Mesothelial cell of epicardium (in vitro differentiated cells): Measurements from ENCODE around the gene ITGB6. TPM values are rescaled to one million over a fixed set of nuclear protein-coding genes. Genes with fewer than 3 reads are reported as not detected.

ENCODE experiments used
- DNase-seq, 2 experiments: peaks; one replicate each; pipeline ENCODE4 v3.0.0; 2021; ENCODE audit warnings: low spot score in 2 of 2; ENCODE audit not compliant: unreplicated experiment in 2 of 2
- H3K27ac Mint-ChIP-seq: 2 replicates; pipeline ENCODE4 v1.8.0; 2021; ENCODE audit warnings: mixed read lengths
- H3K27me3 Mint-ChIP-seq: 2 replicates; pipeline ENCODE4 v1.8.0; 2021; ENCODE audit warnings: low read depth, mixed read lengths
- H3K36me3 Mint-ChIP-seq: 2 replicates; pipeline ENCODE4 v1.8.0; 2021; ENCODE audit warnings: mixed read lengths
- H3K4me1 Mint-ChIP-seq: 2 replicates; pipeline ENCODE4 v1.8.0; 2021; ENCODE audit warnings: mixed read lengths
- H3K4me3 Mint-ChIP-seq: 2 replicates; pipeline ENCODE4 v1.8.0; 2021; ENCODE audit warnings: mild to moderate bottlenecking, moderate library complexity, mixed read lengths
- H3K9me3 Mint-ChIP-seq: 2 replicates; pipeline ENCODE4 v1.8.0; 2021; ENCODE audit warnings: mixed read lengths
- total RNA-seq: library from RNA; stranded (reverse); gene quantifications from 3 replicates; pipeline ENCODE4 v1.2.1, GENCODE V29; 2021
- TF ChIP-seq, protein P1 (sequence below): fragments of 200-600 bp; sonication (generic); IDR thresholded peaks from one replicate; pipeline ENCODE4 v1.5.0; 2021; ENCODE audit warnings: antibody characterized with exemption; ENCODE audit not compliant: unreplicated experiment

ITGB6 gene
- total RNA-seq, 1 donor from 2014 or later, result 14.3 TPM

DNA sequence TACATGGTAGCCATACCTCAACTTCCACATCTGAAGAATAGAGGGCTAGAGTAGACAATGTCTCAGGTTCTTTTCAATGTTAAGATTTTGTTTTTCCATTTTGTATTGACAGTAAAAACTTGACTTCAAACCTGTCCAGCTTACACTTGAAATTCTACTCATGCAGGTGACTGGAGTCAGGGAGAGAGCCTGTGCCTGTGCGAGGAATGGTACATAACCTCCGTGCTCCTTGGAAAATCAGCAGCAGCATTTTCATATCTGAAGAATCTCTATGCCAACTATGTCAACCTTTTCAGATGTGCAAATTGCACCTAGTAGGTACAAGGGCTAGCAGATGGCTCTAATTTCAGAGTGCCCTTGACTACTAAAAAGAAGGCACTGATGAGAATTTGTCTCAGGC lies 139.8 kb downstream of the ITGB6 start:
- Mint-ChIP-seq H3K27ac (no peak overlapping the region), H3K4me1 (peaks cover 21% of the 10 kb centered on the region), H3K36me3 (no peaks in the 10 kb centered on the region), H3K27me3 (no peaks in the 10 kb centered on the region), H3K9me3 (no peaks in the 10 kb centered on the region), H3K4me3 (no peak overlapping the region)
- TF ChIP-seq, protein P1, sequence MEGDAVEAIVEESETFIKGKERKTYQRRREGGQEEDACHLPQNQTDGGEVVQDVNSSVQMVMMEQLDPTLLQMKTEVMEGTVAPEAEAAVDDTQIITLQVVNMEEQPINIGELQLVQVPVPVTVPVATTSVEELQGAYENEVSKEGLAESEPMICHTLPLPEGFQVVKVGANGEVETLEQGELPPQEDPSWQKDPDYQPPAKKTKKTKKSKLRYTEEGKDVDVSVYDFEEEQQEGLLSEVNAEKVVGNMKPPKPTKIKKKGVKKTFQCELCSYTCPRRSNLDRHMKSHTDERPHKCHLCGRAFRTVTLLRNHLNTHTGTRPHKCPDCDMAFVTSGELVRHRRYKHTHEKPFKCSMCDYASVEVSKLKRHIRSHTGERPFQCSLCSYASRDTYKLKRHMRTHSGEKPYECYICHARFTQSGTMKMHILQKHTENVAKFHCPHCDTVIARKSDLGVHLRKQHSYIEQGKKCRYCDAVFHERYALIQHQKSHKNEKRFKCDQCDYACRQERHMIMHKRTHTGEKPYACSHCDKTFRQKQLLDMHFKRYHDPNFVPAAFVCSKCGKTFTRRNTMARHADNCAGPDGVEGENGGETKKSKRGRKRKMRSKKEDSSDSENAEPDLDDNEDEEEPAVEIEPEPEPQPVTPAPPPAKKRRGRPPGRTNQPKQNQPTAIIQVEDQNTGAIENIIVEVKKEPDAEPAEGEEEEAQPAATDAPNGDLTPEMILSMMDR, result no peak
- no peak for DNase-seq

DNA sequence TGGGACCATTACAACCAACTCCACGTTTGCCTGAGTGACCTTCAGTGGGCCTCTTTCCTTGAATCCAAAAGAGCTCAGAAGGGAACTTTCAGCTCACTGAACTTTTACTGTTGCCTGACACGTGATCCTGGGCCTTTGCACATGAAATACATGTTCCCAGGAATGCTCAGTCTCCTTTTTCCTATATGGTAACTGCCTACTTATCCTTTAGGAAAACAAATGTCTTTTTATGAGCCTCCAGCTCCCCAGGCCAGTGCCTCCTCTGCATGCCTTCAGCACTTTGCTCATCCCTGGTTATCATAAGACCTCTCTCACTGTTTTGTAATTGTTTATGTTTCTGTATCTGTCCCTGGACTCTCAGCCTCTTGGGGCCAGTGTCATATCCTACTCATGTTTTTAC lies 142.7 kb downstream of the ITGB6 start:
- H3K27ac Mint-ChIP-seq, result no peak overlapping the region
- H3K9me3 Mint-ChIP-seq, result no peaks in the 10 kb centered on the region
- peaks cover 26% of the 10 kb centered on the region for H3K4me1 Mint-ChIP-seq
- H3K27me3 Mint-ChIP-seq, result no peaks in the 10 kb centered on the region
- TF ChIP-seq, protein P1, result no peak
- no peak overlapping the region for H3K4me3 Mint-ChIP-seq
- DNase-seq, result no peak
- no peaks in the 10 kb centered on the region for H3K36me3 Mint-ChIP-seq

DNA sequence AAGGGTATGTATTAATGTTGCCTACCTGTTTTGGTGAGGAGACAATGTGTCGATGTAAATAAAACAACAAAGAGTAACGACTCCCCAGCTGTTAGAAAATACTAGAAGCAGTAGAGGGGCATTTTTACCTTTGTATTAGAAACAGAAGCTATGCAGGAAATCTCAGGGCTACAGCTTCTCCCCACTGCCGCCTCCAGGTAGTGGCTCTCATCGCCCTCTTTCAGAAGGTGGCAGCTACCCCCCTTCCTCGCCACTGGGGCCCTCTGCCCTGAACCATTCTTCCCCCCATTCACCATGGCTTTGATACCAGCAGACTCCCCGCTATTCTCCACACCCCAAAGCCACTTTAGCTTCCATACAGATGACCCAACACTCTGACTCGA lies 144.4 kb downstream of the ITGB6 start:
- peaks cover 40% of the 10 kb centered on the region for H3K4me1 Mint-ChIP-seq
- TF ChIP-seq, protein P1, result no peak

DNA sequence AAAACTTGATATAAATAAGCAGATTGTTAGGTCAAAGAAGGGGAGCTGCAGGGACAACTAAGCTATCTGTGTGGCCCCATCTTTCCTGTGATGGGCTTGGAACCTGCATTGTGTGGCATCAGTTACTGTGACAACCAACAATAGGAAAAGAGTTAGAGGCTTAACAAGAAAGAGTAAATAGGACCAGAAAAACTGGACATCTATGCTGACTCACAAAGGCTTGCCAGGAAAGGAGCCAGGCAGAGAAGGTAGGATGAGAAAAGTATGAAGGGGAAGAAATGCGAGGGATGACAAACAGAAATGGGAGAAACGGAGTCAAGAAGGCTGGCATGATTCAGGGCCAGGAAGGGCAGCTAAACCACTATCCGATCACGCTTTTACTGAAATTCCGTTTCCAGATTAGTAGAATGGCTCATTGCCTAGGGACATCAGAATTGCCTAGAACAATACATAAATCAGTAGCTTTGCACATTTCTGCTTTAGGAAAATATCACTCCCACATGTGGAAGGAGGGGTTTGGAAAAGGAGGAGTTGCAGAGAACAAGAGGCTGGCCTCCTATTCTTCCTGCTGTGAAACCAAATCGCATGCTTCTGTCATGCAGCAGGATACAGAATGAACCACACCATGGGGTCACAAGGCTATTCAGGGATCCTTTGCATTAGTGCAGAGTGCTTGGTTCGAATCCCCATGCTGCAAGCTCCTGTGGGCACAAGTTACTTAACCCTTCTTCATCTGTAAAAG lies 144.9 kb downstream of the ITGB6 start:
- Mint-ChIP-seq H3K36me3 (no peaks in the 10 kb centered on the region), H3K4me1 (peaks cover 40% of the 10 kb centered on the region), H3K4me3 (no peak overlapping the region), H3K27me3 (no peaks in the 10 kb centered on the region), H3K27ac (peak overlapping the region; percentile 66), H3K9me3 (no peaks in the 10 kb centered on the region)
- TF ChIP-seq, protein P1, result no peak
- DNase-seq, result no peak

More for the DNA sequence above, 144.4 kb downstream of the ITGB6 start:
- no peaks in the 10 kb centered on the region for H3K36me3 Mint-ChIP-seq
- H3K4me3 Mint-ChIP-seq, result no peak overlapping the region
- peak overlapping the region; percentile 66 for H3K27ac Mint-ChIP-seq
- H3K9me3 Mint-ChIP-seq, result no peaks in the 10 kb centered on the region
- DNase-seq, result no peak
- no peaks in the 10 kb centered on the region for H3K27me3 Mint-ChIP-seq

DNA sequence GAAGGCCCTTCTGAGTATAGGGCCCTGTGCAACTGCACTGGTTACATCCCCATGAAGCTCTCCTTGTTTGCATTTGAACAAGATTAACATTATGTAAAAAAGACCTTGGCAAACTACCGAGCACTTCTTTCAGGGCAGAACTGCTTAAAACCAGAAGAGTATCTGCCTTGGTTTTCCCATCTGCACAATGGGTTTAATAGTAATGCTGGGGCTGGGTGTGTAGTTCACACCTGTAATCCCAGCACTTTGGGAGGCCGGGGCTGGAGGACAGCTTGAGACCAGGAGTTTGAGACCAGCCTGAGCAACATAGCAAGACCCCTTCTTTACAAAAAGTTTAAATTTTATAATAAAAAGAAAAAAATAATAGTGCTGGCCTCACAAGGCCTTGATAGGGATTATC lies 146.1 kb downstream of the ITGB6 start:
- TF ChIP-seq, protein P1, result no peak
- DNase-seq, result no peak
- Mint-ChIP-seq H3K9me3 (no peaks in the 10 kb centered on the region), H3K27me3 (no peaks in the 10 kb centered on the region), H3K4me3 (no peak overlapping the region), H3K27ac (no peak overlapping the region), H3K4me1 (peaks cover 40% of the 10 kb centered on the region), H3K36me3 (no peaks in the 10 kb centered on the region)
